ENCODE data around the gene ATXN2. TPM values are rescaled to one million over a fixed set of nuclear protein-coding genes. Genes with fewer than 3 reads are reported as not detected.

ATXN2 gene
- total and polyA plus RNA-seq, 9 of the 15 experiments (the other 6 are each of a cell fraction or from before 2014, with no cell fraction given) = 16.8 to 67.8 (median 29.3) TPM

DNA sequence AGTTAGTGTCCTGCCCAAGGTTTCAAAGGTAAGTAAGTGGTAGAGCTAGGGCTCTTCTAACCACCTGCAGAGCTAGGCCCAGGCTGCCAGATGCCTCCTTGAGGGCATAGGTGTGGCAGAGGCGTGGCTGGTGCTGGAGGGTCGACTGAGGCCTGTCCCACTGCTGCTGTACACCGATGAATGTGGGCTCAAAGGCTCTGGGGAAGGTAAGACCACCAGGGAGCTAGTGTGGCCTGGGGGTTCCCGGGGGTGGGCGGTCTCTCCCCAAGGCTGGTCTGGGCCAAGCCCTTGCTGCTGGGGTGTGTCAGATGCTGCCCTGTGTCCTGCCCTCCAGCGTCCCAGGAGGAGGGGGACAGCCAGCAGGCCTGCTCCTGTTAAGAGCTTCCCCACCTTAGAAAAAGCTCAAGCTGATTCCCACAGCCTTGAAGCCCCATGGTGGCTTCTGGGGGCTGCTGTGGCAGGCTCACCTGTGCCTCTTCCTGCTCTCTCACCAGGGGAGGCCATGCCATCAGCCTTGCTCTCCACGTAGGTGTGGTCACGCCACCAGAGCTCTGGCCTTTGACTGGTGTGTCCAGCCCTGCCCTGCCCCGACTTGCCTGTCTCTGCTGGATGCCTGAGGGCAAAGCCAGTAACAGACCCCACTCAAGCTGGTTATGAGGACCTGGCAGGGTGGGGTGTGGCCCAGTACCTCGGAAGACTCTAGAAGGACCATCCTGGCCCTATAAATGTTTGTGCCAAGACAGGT is 156.6 kb downstream of the ATXN2 start:
- Histone ChIP-seq H3K27ac (ENCODE audit: extremely low read depth, low read depth, low read length) (peak overlapping the region; percentile 44; the same call in 2 of the 3 replicates), H2AFZ (ENCODE audit: low read depth, low read length) (no peak overlapping the region), H3K4me2 (ENCODE audit: insufficient read depth, low read length) (no peak overlapping the region), H3K9ac (ENCODE audit: insufficient read depth in 1 of 2, low read depth in 2 of 2, low read length in 2 of 2) (peak overlapping the region in 1 of 2 experiments; percentile 72; a peak in 2 of 4 replicates), H3K36me3 (ENCODE audit: control insufficient read depth, insufficient read depth, low read length) (peaks cover 93% of the 10 kb centered on the region; the same call in 2 of the 3 replicates), H3K9me3 (replicated peaks; ENCODE audit: control insufficient read depth, insufficient read depth, low read depth, low read length) (no peaks in the 10 kb centered on the region), H4K20me1 (replicated peaks; ENCODE audit: control insufficient read depth, insufficient read depth, low read length) (peaks cover 60% of the 10 kb centered on the region), H3K79me2 (ENCODE audit: control insufficient read depth, insufficient read depth, low read length) (peaks cover 83% of the 10 kb centered on the region), H3K9me1 (ENCODE audit: control insufficient read depth, insufficient read depth, low read length) (peaks cover 8% of the 10 kb centered on the region), H3K4me3 (no peak overlapping the region), H3K27me3 (ENCODE audit: control insufficient read depth in 2 of 2, insufficient read depth in 2 of 2, low read length in 2 of 2) (no peaks in the 10 kb centered on the region), H3K4me1 (replicated peaks in 1 of 2; ENCODE audit: control insufficient read depth in 2 of 2, insufficient read depth in 2 of 2, low read length in 2 of 2) (peaks cover 19 to 37% of the 10 kb centered on the region in 2 experiments)
- ATAC-seq (no peak), DNase-seq (ENCODE audit: extremely low read depth in 1 of 4, low spot score in 3 of 4) (no peak), FAIRE-seq (no peak)
- ChIA-PET POLR2A (interaction anchor here (1.3 to 3.6 kb wide), 5 partner anchors 8 to 46 kb away, joined by 3 to 18 read pairs (median 11); no protein-coding TSS in a partner anchor), CTCF (ENCODE audit: low intra/inter-chr PET ratio) (no interaction called here)
- no TSS peak for BruUV-seq (replicated peaks)
- in situ Hi-C loops (cut with MboI) (no loop called here), intact Hi-C loops (cut with micrococcal nuclease) (no loop called here)
- 95% methylated on average over 8 of the region's 10 CpGs for WGBS (ENCODE audit: insufficient coverage, low coverage, missing lambda C conversion rate)
- TF ChIP-seq RBM22 (IDR thresholded peaks at IDR 0.05; ENCODE audit: low read depth, low read length, poor library complexity, severe bottlenecking) = peak; percentile 90
- TF ChIP-seq POLR2AphosphoS2 (IDR thresholded peaks at IDR 0.05; ENCODE audit: low read length) = 0 out of 2 replicates have a peak, but pooled peaks have one; percentile 36
- peak; percentile 68 for TF ChIP-seq POLR2G (IDR thresholded peaks at IDR 0.05; ENCODE audit: low read depth, low read length)
- TF ChIP-seq KLF1 (tag; IDR thresholded peaks at IDR 0.05) = no peak
- 0 out of 2 replicates have a peak, but pooled peaks have one; percentile 8 for TF ChIP-seq POLR2A (conservative IDR thresholded peaks at IDR 0.05)
- no peak for TF ChIP-seq L3MBTL2 (IDR thresholded peaks at IDR 0.05)
- peak; percentile 25 for TF ChIP-seq POLR2B (IDR thresholded peaks at IDR 0.05; ENCODE audit: low read depth, partially characterized antibody)
- TF ChIP-seq EZH2 (IDR thresholded peaks at IDR 0.05; ENCODE audit: borderline replicate concordance, low read depth, low read length) = no peak

All from K562 (cell line).